Measurements from ENCODE around the gene LUM.

GRCh38 chr12:91061091-91061490 lies 50.2 kb downstream of the LUM start:
- TF ChIP-seq CTCF (IDR thresholded peaks at IDR 0.05) = no peak
- no peak for TF ChIP-seq POLR2A (IDR thresholded peaks at IDR 0.05)

Data from testis (tissue), 2 donors.